MM.1S (cell line): ENCODE data around the gene CMC1.

Experiments
- DNase-seq: peaks from one replicate; pipeline ENCODE4 v3.0.0-alpha.2; 2015
- H2AFZ ChIP-seq: fragments of 300-600 bp; sonication (generic); 2 replicates; pipeline ENCODE4 v1.6.0; 2016; ENCODE audit warnings: antibody characterized with exemption, low read length
- H3F3A ChIP-seq: fragments of 300-600 bp; sonication (generic); 2 replicates; pipeline ENCODE4 v1.6.1; 2016; ENCODE audit warnings: mild to moderate bottlenecking, antibody characterized with exemption, low read length, moderate library complexity, mixed read lengths; ENCODE audit not compliant: insufficient read depth
- H3K27ac ChIP-seq: fragments of 300-600 bp; sonication (generic); 2 replicates; pipeline ENCODE4 v1.5.1; 2016; ENCODE audit warnings: mild to moderate bottlenecking, low read length
- H3K27me3 ChIP-seq: fragments of 300-600 bp; sonication (generic); replicated peaks from 2 replicates; pipeline ENCODE4 v1.6.0; 2016; ENCODE audit warnings: low read length; ENCODE audit not compliant: insufficient read depth
- H3K36me3 ChIP-seq: fragments of 300-600 bp; sonication (generic); replicated peaks from 2 replicates; pipeline ENCODE4 v1.6.1; 2016; ENCODE audit warnings: mild to moderate bottlenecking, low read length, mixed read lengths; ENCODE audit not compliant: insufficient read depth
- H3K4me1 ChIP-seq: fragments of 300-600 bp; sonication (generic); 2 replicates; pipeline ENCODE4 v1.6.1; 2016; ENCODE audit warnings: low read length, mixed read lengths
- H3K4me2 ChIP-seq: fragments of 300-600 bp; sonication (generic); 2 replicates; pipeline ENCODE4 v1.6.0; 2016; ENCODE audit warnings: low read depth, low read length
- H3K4me3 ChIP-seq: fragments of 300-600 bp; sonication (generic); 2 replicates; pipeline ENCODE4 v1.5.1; 2016; ENCODE audit warnings: low read length, mixed read lengths
- H3K79me2 ChIP-seq: fragments of 300-600 bp; sonication (generic); 2 replicates; pipeline ENCODE4 v1.6.1; 2016; ENCODE audit warnings: mixed run types, low read length, mixed read lengths
- H3K9ac ChIP-seq: fragments of 300-600 bp; sonication (generic); 2 replicates; pipeline ENCODE4 v1.6.1; 2016; ENCODE audit warnings: low read length, mixed read lengths
- H3K9me2 ChIP-seq: fragments of 300-600 bp; sonication (generic); replicated peaks from 2 replicates; pipeline ENCODE4 v1.6.1; 2016; ENCODE audit warnings: mild to moderate bottlenecking, low read length, mixed read lengths; ENCODE audit not compliant: insufficient read depth
- H3K9me3 ChIP-seq: fragments of 300-600 bp; sonication (generic); replicated peaks from 2 replicates; pipeline ENCODE4 v1.6.1; 2016; ENCODE audit warnings: mild to moderate bottlenecking, low read length, mixed read lengths; ENCODE audit not compliant: insufficient read depth
- H4K20me1 ChIP-seq: fragments of 300-600 bp; sonication (generic); 2 replicates; pipeline ENCODE4 v1.6.1; 2016; ENCODE audit warnings: mild to moderate bottlenecking, low read length, moderate library complexity, mixed read lengths; ENCODE audit not compliant: insufficient read depth
- EZH2 ChIP-seq: fragments of 300-600 bp; sonication (generic); optimal IDR thresholded peaks from 2 replicates; pipeline ENCODE3; 2017; ENCODE audit warnings: low read depth, mild to moderate bottlenecking, antibody characterized with exemption, low read length, mixed read lengths
- EZH2phosphoT487 ChIP-seq: fragments of 300-600 bp; sonication (generic); IDR thresholded peaks from 2 replicates; pipeline ENCODE4 v1.6.1; 2018; ENCODE audit warnings: antibody characterized with exemption, low read length
- TF ChIP-seq, protein P1 (sequence below): fragments of 300-600 bp; sonication (generic); IDR thresholded peaks from 2 replicates; pipeline ENCODE4 v1.5.1; 2016; ENCODE audit warnings: antibody characterized with exemption, low read length, mixed read lengths

The CMC1 gene

DNA sequence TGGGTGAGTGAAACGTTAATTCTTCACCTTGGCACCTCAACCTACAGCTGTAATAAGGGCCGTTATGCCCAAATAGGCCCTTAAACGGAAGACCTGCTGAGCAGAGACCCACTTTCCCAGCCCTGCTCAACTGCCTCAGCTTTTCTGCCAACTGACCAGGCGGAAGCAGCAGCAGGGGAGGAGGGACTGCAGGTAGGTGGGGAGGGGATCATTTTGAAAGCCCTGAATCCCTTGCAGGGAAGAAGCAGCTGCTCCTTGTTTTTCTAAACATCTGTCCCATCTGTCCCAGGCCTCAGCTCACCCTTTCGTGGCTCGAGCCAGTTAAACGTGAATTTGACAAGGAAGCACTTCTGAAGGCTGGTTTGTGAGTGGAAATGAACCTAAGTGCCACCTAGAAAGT lies 978 bp upstream of the CMC1 start:
- H3F3A ChIP-seq = no peaks in the 10 kb centered on the region
- no peaks in the 10 kb centered on the region for H3K36me3 ChIP-seq
- H3K9me2 ChIP-seq = no peaks in the 10 kb centered on the region
- no peak overlapping the region for H3K4me3 ChIP-seq
- TF ChIP-seq, protein P1, sequence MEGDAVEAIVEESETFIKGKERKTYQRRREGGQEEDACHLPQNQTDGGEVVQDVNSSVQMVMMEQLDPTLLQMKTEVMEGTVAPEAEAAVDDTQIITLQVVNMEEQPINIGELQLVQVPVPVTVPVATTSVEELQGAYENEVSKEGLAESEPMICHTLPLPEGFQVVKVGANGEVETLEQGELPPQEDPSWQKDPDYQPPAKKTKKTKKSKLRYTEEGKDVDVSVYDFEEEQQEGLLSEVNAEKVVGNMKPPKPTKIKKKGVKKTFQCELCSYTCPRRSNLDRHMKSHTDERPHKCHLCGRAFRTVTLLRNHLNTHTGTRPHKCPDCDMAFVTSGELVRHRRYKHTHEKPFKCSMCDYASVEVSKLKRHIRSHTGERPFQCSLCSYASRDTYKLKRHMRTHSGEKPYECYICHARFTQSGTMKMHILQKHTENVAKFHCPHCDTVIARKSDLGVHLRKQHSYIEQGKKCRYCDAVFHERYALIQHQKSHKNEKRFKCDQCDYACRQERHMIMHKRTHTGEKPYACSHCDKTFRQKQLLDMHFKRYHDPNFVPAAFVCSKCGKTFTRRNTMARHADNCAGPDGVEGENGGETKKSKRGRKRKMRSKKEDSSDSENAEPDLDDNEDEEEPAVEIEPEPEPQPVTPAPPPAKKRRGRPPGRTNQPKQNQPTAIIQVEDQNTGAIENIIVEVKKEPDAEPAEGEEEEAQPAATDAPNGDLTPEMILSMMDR = no peak
- TF ChIP-seq EZH2phosphoT487 (no peak), EZH2 (no peak)
- H3K4me1 ChIP-seq = no peaks in the 10 kb centered on the region
- H3K27me3 ChIP-seq = no peaks in the 10 kb centered on the region
- H4K20me1 ChIP-seq = no peaks in the 10 kb centered on the region
- no peak overlapping the region for H3K9ac ChIP-seq
- H2AFZ ChIP-seq = peak overlapping the region; percentile 63
- no peak for DNase-seq
- H3K4me2 ChIP-seq = no peak overlapping the region; the same call in 1 of the 2 replicates
- peaks cover 28% of the 10 kb centered on the region for H3K79me2 ChIP-seq
- H3K9me3 ChIP-seq = no peaks in the 10 kb centered on the region
- H3K27ac ChIP-seq = no peak overlapping the region

DNA sequence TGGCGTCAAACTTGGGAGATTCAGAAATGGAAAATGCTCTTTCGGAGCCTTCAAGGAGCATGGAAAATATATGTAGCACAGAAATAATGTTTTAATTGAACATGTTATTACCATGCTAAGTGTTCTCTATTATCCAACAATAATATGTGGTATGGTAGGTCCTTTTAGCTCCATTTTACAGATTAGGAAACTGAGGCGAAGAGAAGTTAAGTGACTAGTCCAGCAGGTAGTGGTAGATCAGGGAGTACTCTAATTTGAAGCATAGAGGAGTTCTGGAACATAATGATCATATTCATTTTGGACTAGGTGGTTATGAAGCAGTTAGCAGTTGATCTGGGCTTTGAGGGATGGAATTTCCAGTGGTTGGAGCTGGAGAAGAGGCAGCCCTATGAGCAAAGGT lies 1.1 kb downstream of the CMC1 start:
- no peaks in the 10 kb centered on the region for H3K27me3 ChIP-seq
- peak overlapping the region; percentile 77; the same call in 1 of the 2 replicates for H3K9ac ChIP-seq
- no peaks in the 10 kb centered on the region for H3K9me2 ChIP-seq
- H3K4me3 ChIP-seq = peak overlapping the region; percentile 84
- 0 out of 2 replicates have a peak overlapping the region, but pooled peaks have one; percentile 63 for H2AFZ ChIP-seq
- no peaks in the 10 kb centered on the region for H3K9me3 ChIP-seq
- no peaks in the 10 kb centered on the region for H4K20me1 ChIP-seq
- peaks cover 43% of the 10 kb centered on the region for H3K79me2 ChIP-seq
- H3K4me2 ChIP-seq = peak overlapping the region; percentile 67
- H3K36me3 ChIP-seq = no peaks in the 10 kb centered on the region
- no peak overlapping the region for H3K27ac ChIP-seq
- no peak for TF ChIP-seq EZH2phosphoT487
- TF ChIP-seq, protein P1 = no peak
- no peak for TF ChIP-seq EZH2
- H3K4me1 ChIP-seq = no peaks in the 10 kb centered on the region
- no peaks in the 10 kb centered on the region for H3F3A ChIP-seq
- DNase-seq = no peak

DNA sequence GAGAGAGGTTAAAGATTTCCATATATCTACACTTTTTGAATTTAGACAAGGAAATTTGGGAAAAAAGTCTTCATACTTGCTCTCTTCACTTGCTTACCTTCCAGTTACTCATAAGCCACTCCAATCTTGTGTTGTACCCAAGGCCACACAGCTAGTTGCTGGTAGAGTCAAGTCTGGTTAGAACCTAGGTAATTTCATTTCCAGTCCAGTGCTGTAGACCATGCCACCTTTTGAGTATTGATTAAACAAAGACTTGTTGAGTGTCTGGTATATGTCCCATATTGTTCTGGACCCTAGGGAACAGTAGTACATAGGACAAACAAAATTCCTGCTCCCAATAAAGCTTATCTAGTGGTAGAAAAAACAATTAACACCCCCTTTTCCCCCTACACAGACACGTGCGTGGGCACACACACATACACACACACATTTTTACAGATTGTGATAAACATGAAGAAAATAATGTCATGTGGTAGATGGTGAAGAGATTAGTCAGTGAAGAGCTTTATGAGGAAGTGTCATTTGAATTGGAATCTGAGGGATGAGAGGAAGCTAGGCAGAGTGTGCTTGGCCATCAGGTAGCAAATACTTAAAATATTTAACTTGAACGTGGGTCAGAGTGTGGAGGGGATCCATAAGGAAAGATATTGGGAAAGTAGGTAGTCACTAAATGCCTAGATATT lies 2.1 kb downstream of the CMC1 start:
- H3F3A ChIP-seq = no peaks in the 10 kb centered on the region
- no peak overlapping the region for H3K9ac ChIP-seq
- no peak for DNase-seq
- H3K4me1 ChIP-seq = no peaks in the 10 kb centered on the region
- no peak overlapping the region for H2AFZ ChIP-seq
- H3K36me3 ChIP-seq = no peaks in the 10 kb centered on the region
- no peak overlapping the region for H3K27ac ChIP-seq
- H3K27me3 ChIP-seq = no peaks in the 10 kb centered on the region
- no peaks in the 10 kb centered on the region for H3K9me3 ChIP-seq
- no peaks in the 10 kb centered on the region for H4K20me1 ChIP-seq
- no peak overlapping the region for H3K4me2 ChIP-seq
- no peaks in the 10 kb centered on the region for H3K9me2 ChIP-seq
- TF ChIP-seq EZH2phosphoT487 (no peak), EZH2 (no peak)
- TF ChIP-seq, protein P1 = no peak
- peaks cover 47% of the 10 kb centered on the region for H3K79me2 ChIP-seq
- H3K4me3 ChIP-seq = no peak overlapping the region
